HCT116 (cell line): ENCODE measurements around the gene LY86. TPM values are rescaled to one million over a fixed set of nuclear protein-coding genes. Genes with fewer than 3 reads are reported as not detected.

Source experiments
- ATAC-seq: fragments of 200-7000 bp; cut with Tn5 transposase; 2 replicates; pipeline ENCODE4 v1.9.1; 2020; ENCODE audit warnings: mild to moderate bottlenecking, moderate library complexity
- BruUV-seq: library from RNA; stranded (reverse); fragments of 400-500 nt; replicated peaks from 2 replicates; lab custom pipeline; 2021; lab: Mats Ljungman, UMichigan
- CTCF ChIA-PET: fragments of 300-600 bp; sonication (Branson Sonifier 250); formaldehyde crosslinking; loops from one replicate; lab custom pipeline; 2021; ENCODE audit warnings: antibody characterized with exemption; lab: Charles Lee
- POLR2A ChIA-PET: fragments of 300-600, 350-600 bp; sonication (Branson Sonifier 250); formaldehyde crosslinking; loops from one replicate; lab custom pipeline; 2021; ENCODE audit warnings: antibody characterized with exemption; lab: Charles Lee
- RAD21 ChIA-PET, 2 experiments: fragments of 300-600 bp; sonication (Branson Sonifier 250); formaldehyde crosslinking; loops; one replicate each; lab custom pipeline; 2023; ENCODE audit warnings: low total read pairs in 2 of 2; ENCODE audit not compliant: uncharacterized antibody in 2 of 2, unreplicated experiment in 2 of 2, low non-redundant PET in 1 of 2; lab: Charles Lee
- DNase-seq: peaks from one replicate; pipeline ENCODE4 v3.0.0-alpha.2; 2010; ENCODE audit warnings: low read depth, low spot score
- H2AFZ ChIP-seq: fragments of 200-600 bp; shearing (Covaris generic), sonication (generic); 2 replicates; pipeline ENCODE4 v1.6.1; 2017; ENCODE audit warnings: low read depth, mixed run types, mixed read lengths, antibody characterized with exemption, low read length; ENCODE audit not compliant: poor library complexity, severe bottlenecking
- H3K27ac ChIP-seq: 2 replicates; pipeline ENCODE4 v1.5.1; 2012; ENCODE audit warnings: low read depth, low read length
- H3K27me3 ChIP-seq: fragments of 200-600 bp; sonication (generic); 2 replicates; pipeline ENCODE4 v1.6.1; 2016; ENCODE audit warnings: mixed run types, low read length, mixed read lengths; ENCODE audit not compliant: insufficient read depth
- H3K36me3 ChIP-seq, 2 experiments: fragments of 200-500 bp in 1 of 2; fragments of 200-600 bp in 1 of 2; sonication (Bioruptor generic) in 1 of 2; sonication (generic) in 1 of 2; 2 replicates each; pipeline versions ENCODE4 v1.5.1 to v1.6.1; 2014 to 2016; ENCODE audit warnings: low read length in 2 of 2, inconsistent platforms in 1 of 2, mixed read lengths in 1 of 2, mixed run types in 1 of 2; ENCODE audit not compliant: insufficient read depth in 2 of 2, control insufficient read depth in 1 of 2
- H3K4me1 ChIP-seq, 2 experiments: fragments of 200-600 bp in 1 of 2; sonication (generic) in 1 of 2; 2 replicates each; pipeline versions ENCODE4 v1.5.1 to v1.6.1; 2012 to 2017; ENCODE audit warnings: low read length in 2 of 2, inconsistent platforms in 1 of 2, mild to moderate bottlenecking in 1 of 2, mixed read lengths in 1 of 2, mixed run types in 1 of 2, moderate library complexity in 1 of 2; ENCODE audit not compliant: insufficient read depth in 2 of 2, control insufficient read depth in 1 of 2
- H3K4me2 ChIP-seq: fragments of 200-600 bp; sonication (generic); 2 replicates; pipeline ENCODE4 v1.6.1; 2017; ENCODE audit warnings: mixed run types, low read length, mixed read lengths
- H3K4me3 ChIP-seq, 2 experiments: fragments of 200-600 bp in 1 of 2; sonication (generic) in 1 of 2; replicated peaks in 1 of 2; 2 replicates each; pipeline ENCODE4 v1.5.1; 2011 to 2016; ENCODE audit warnings: low read length in 2 of 2, control low read depth in 1 of 2, low read depth in 1 of 2, mild to moderate bottlenecking in 1 of 2, mixed read lengths in 1 of 2, mixed run types in 1 of 2
- H3K79me2 ChIP-seq: fragments of 200-600 bp; sonication (generic); 2 replicates; pipeline ENCODE4 v1.6.1; 2017; ENCODE audit warnings: mild to moderate bottlenecking, mixed run types, low read length, moderate library complexity, mixed read lengths; ENCODE audit not compliant: insufficient read depth
- H3K9ac ChIP-seq: fragments of 200-600 bp; sonication (generic); 2 replicates; pipeline ENCODE4 v1.6.1; 2016; ENCODE audit warnings: low read length, mixed read lengths
- H3K9me2 ChIP-seq: fragments of 200-600 bp; sonication (generic), shearing (Covaris generic); 2 replicates; pipeline ENCODE4 v1.6.1; 2017; ENCODE audit warnings: mixed run types, mild to moderate bottlenecking, moderate library complexity; ENCODE audit not compliant: insufficient read depth
- H3K9me3 ChIP-seq, 2 experiments: fragments of 200-500 bp in 1 of 2; fragments of 200-600 bp in 1 of 2; sonication (Bioruptor generic) in 1 of 2; sonication (generic) in 1 of 2; 2 replicates each; pipeline ENCODE4 v1.6.1; 2014 to 2017; ENCODE audit warnings: low read length in 2 of 2, mixed read lengths in 2 of 2, inconsistent platforms in 1 of 2, low read depth in 1 of 2, mild to moderate bottlenecking in 1 of 2, mixed run types in 1 of 2, moderate library complexity in 1 of 2; ENCODE audit not compliant: control insufficient read depth in 1 of 2, insufficient read depth in 1 of 2
- H4K20me1 ChIP-seq: fragments of 200-600 bp; sonication (generic), shearing (Covaris generic); 2 replicates; pipeline ENCODE4 v1.6.1; 2017; ENCODE audit warnings: mixed run types, mild to moderate bottlenecking, moderate library complexity; ENCODE audit not compliant: insufficient read depth
- CEBPB ChIP-seq: IDR thresholded peaks from 2 replicates; pipeline ENCODE4 v1.6.1; 2012; ENCODE audit warnings: low read depth
- ELF1 ChIP-seq: IDR thresholded peaks from 2 replicates; pipeline ENCODE4 v1.6.1; 2012; ENCODE audit warnings: low read depth, borderline replicate concordance
- EZH2 ChIP-seq: fragments of 200-600 bp; sonication (generic); IDR thresholded peaks from 2 replicates; pipeline ENCODE4 v1.6.1; 2017; ENCODE audit warnings: antibody characterized with exemption, mixed run types
- EZH2phosphoT487 ChIP-seq: fragments of 200-600 bp; IDR thresholded peaks from 2 replicates; pipeline ENCODE4 v1.6.1; 2018; ENCODE audit warnings: antibody characterized with exemption, borderline replicate concordance
- MAX ChIP-seq: IDR thresholded peaks from 2 replicates; pipeline ENCODE4 v1.6.1; 2012
- POLR2A ChIP-seq: IDR thresholded peaks from 2 replicates; pipeline ENCODE4 v1.7.0; 2011; ENCODE audit warnings: borderline replicate concordance; ENCODE audit not compliant: insufficient read depth, insufficient read length; ENCODE audit errors: extremely low read depth
- POLR2AphosphoS5 ChIP-seq: IDR thresholded peaks from 2 replicates; pipeline ENCODE4 v1.6.1; 2011; ENCODE audit warnings: mild to moderate bottlenecking, low read depth, low read length, moderate library complexity
- SIN3A ChIP-seq: IDR thresholded peaks from 2 replicates; pipeline ENCODE4 v1.6.1; 2012; ENCODE audit warnings: low read depth
- SP1 ChIP-seq: IDR thresholded peaks from 2 replicates; pipeline ENCODE4 v1.6.1; 2012; ENCODE audit warnings: low read depth
- SRF ChIP-seq: IDR thresholded peaks from 2 replicates; pipeline ENCODE4 v1.6.1; 2012; ENCODE audit warnings: low read depth
- TCF7L2 ChIP-seq: IDR thresholded peaks from 2 replicates; pipeline ENCODE4 v1.7.0; 2011; ENCODE audit warnings: borderline replicate concordance, inconsistent platforms; ENCODE audit not compliant: insufficient read depth, insufficient read length; ENCODE audit errors: extremely low read depth
- YY1 ChIP-seq: IDR thresholded peaks from 2 replicates; pipeline ENCODE4 v1.6.1; 2011; ENCODE audit warnings: low read length, low read depth, moderate library complexity, mild to moderate bottlenecking; ENCODE audit not compliant: insufficient replicate concordance; ENCODE audit errors: extremely low read depth
- ZFX ChIP-seq: fragments of 450-650 bp; IDR thresholded peaks from 2 replicates; pipeline ENCODE4 v1.6.1; 2017
- ZNF274 ChIP-seq: fragments of 200-500 bp; sonication (Bioruptor generic); IDR thresholded peaks from 2 replicates; pipeline ENCODE4 v1.6.1; 2014; ENCODE audit warnings: mild to moderate bottlenecking, low read depth, low read length, inconsistent platforms
- intact Hi-C: fragments of 100-400 bp; cut with micrococcal nuclease; formaldehyde crosslinking; loops from 2 replicates; pipeline ENCODE4 v1.10.0; 2022
- total RNA-seq: library from RNA; stranded (reverse); gene quantifications from one replicate; pipeline ENCODE4 v1.2.1, GENCODE V29; 2021; ENCODE audit not compliant: unreplicated experiment
- TF ChIP-seq, protein P1 (sequence below): IDR thresholded peaks from 2 replicates; pipeline ENCODE4 v1.6.1; 2012
- TF ChIP-seq, protein P2 (sequence below): IDR thresholded peaks from 2 replicates; pipeline ENCODE4 v1.6.1; 2012; ENCODE audit warnings: low read depth

LY86 gene
- total RNA-seq, 1 experiment from 2014 or later: not detected

DNA sequence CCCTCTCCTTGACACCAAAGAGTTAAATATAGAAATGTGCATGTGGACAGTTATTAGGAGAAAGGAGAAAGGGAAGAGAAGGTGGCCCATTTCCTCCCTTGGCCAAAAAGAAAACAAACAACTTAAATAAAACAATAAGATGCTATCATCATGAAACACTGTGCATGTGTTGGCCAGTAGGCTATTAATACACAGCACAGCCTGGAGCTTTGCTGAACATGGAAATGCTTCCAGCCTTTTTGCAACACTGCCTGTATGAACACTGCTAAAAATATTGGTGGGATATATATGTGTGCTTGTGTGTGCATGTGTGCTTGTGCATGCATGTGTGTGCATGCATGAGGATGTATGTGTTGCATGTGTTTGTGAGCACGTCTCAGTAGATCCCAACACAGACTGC lies 100.4 kb downstream of the LY86 start:
- Histone ChIP-seq H2AFZ (no peak overlapping the region), H3K27me3 (no peaks in the 10 kb centered on the region), H3K36me3 (no peaks in the 10 kb centered on the region), H3K9ac (no peak overlapping the region), H3K4me3 (no peak overlapping the region), H3K4me1 (peaks cover 3 to 23% of the 10 kb centered on the region in 2 experiments; a peak in 3 of 4 replicates), H3K79me2 (no peaks in the 10 kb centered on the region), H3K4me2 (no peak overlapping the region), H3K9me2 (no peaks in the 10 kb centered on the region), H3K27ac (no peak overlapping the region), H4K20me1 (no peaks in the 10 kb centered on the region), H3K9me3 (no peaks in the 10 kb centered on the region)
- POLR2A ChIA-PET: no interaction called here
- intact Hi-C loops: loop anchor here (5.0 kb wide), 2 partner anchors 113 to 548 kb away; no protein-coding TSS in a partner anchor
- no peak for ATAC-seq
- CTCF ChIA-PET: no interaction called here
- no TSS peak for BruUV-seq
- RAD21 ChIA-PET: no interaction called here
- no peak for DNase-seq
- TF ChIP-seq, protein P1, sequence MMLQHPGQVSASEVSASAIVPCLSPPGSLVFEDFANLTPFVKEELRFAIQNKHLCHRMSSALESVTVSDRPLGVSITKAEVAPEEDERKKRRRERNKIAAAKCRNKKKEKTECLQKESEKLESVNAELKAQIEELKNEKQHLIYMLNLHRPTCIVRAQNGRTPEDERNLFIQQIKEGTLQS: no peak
- TF ChIP-seq POLR2A (no peak), ELF1 (no peak), SIN3A (no peak), SP1 (no peak), EZH2 (no peak)

GRCh38 chr6:6689400-6690143 lies 101.1 kb downstream of the LY86 start:
- no peaks in the 10 kb centered on the region for H3K9me2 ChIP-seq
- H3K9ac ChIP-seq: no peak overlapping the region
- ChIA-PET RAD21 (no interaction called here), CTCF (no interaction called here), POLR2A (no interaction called here)
- H3K79me2 ChIP-seq: no peaks in the 10 kb centered on the region
- intact Hi-C loops: loop anchor here (5.0 kb wide), 2 partner anchors 113 to 548 kb away; no protein-coding TSS in a partner anchor
- no peak overlapping the region for H2AFZ ChIP-seq
- H3K27me3 ChIP-seq: no peaks in the 10 kb centered on the region
- H3K9me3 ChIP-seq: no peaks in the 10 kb centered on the region
- H4K20me1 ChIP-seq: no peaks in the 10 kb centered on the region
- no peaks in the 10 kb centered on the region for H3K36me3 ChIP-seq
- no TSS peak for BruUV-seq
- H3K4me3 ChIP-seq: no peak overlapping the region
- ATAC-seq (no peak), DNase-seq (no peak)
- peaks cover 9 to 29% of the 10 kb centered on the region in 2 experiments for H3K4me1 ChIP-seq
- H3K4me2 ChIP-seq: no peak overlapping the region
- no peak overlapping the region for H3K27ac ChIP-seq
- TF ChIP-seq, protein P1: no peak
- TF ChIP-seq ZNF274: no peak
- TF ChIP-seq YY1: no peak
- no peak for TF ChIP-seq EZH2
- TF ChIP-seq SIN3A: no peak
- TF ChIP-seq EZH2phosphoT487: no peak
- TF ChIP-seq TCF7L2: no peak
- TF ChIP-seq CEBPB: no peak
- TF ChIP-seq, protein P2, sequence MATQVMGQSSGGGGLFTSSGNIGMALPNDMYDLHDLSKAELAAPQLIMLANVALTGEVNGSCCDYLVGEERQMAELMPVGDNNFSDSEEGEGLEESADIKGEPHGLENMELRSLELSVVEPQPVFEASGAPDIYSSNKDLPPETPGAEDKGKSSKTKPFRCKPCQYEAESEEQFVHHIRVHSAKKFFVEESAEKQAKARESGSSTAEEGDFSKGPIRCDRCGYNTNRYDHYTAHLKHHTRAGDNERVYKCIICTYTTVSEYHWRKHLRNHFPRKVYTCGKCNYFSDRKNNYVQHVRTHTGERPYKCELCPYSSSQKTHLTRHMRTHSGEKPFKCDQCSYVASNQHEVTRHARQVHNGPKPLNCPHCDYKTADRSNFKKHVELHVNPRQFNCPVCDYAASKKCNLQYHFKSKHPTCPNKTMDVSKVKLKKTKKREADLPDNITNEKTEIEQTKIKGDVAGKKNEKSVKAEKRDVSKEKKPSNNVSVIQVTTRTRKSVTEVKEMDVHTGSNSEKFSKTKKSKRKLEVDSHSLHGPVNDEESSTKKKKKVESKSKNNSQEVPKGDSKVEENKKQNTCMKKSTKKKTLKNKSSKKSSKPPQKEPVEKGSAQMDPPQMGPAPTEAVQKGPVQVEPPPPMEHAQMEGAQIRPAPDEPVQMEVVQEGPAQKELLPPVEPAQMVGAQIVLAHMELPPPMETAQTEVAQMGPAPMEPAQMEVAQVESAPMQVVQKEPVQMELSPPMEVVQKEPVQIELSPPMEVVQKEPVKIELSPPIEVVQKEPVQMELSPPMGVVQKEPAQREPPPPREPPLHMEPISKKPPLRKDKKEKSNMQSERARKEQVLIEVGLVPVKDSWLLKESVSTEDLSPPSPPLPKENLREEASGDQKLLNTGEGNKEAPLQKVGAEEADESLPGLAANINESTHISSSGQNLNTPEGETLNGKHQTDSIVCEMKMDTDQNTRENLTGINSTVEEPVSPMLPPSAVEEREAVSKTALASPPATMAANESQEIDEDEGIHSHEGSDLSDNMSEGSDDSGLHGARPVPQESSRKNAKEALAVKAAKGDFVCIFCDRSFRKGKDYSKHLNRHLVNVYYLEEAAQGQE: no peak
- no peak for TF ChIP-seq SRF
- TF ChIP-seq MAX: no peak
- no peak for TF ChIP-seq POLR2AphosphoS5
- no peak for TF ChIP-seq ZFX
- no peak for TF ChIP-seq SP1
- no peak for TF ChIP-seq POLR2A
